Transverse colon (tissue), 4 donors: ENCODE measurements around the gene TCERG1L. TPM values are rescaled to one million over a fixed set of nuclear protein-coding genes. Genes with fewer than 3 reads are reported as not detected.

Source experiments
- DNase-seq: peaks from one replicate; pipeline ENCODE4 v3.0.0-alpha.2; 2019
- H3K27ac ChIP-seq, 4 donors: fragments of 200-600 bp; sonication (generic); 2 replicates each; pipeline ENCODE4 v1.5.1; 2016 to 2018; ENCODE audit warnings: inconsistent platforms in 4 of 4
- H3K27me3 ChIP-seq: fragments of 200-600 bp; sonication (generic); 2 replicates; pipeline ENCODE4 v1.5.1; 2017; ENCODE audit warnings: inconsistent platforms
- H3K36me3 ChIP-seq, 4 donors: fragments of 200-600 bp; sonication (generic); 2 replicates each; pipeline ENCODE4 v1.5.1; 2017 to 2019; ENCODE audit warnings: inconsistent platforms in 4 of 4
- H3K4me1 ChIP-seq, 4 donors: fragments of 200-600 bp; sonication (generic); 2 replicates each; pipeline ENCODE4 v1.5.1; 2017 to 2020; ENCODE audit warnings: inconsistent platforms in 4 of 4
- H3K4me3 ChIP-seq, 4 donors: fragments of 200-600 bp; sonication (generic); 1 replicate in 1 of 4; 2 replicates in 3 of 4; pipeline versions ENCODE4 v1.5.1 to v1.6.1; 2017 to 2019; ENCODE audit warnings: inconsistent platforms in 4 of 4
- H3K9me3 ChIP-seq, 2 donors: fragments of 200-600 bp; sonication (generic); 2 replicates each; pipeline ENCODE4 v1.5.1; 2017 to 2019; ENCODE audit warnings: inconsistent platforms in 2 of 2
- CTCF ChIP-seq, 5 experiments: fragments of 200-600 bp in 3 of 5; fragments of 450-650 bp in 2 of 5; sonication (generic) in 3 of 5; IDR thresholded peaks; 1 replicate in 2 of 5; 2 replicates in 3 of 5; pipeline ENCODE4 v1.5.1; 2016 to 2017; ENCODE audit warnings: antibody characterized with exemption in 5 of 5, inconsistent platforms in 3 of 5, mild to moderate bottlenecking in 2 of 5, moderate library complexity in 1 of 5
- EP300 ChIP-seq: sonication (generic); formaldehyde crosslinking; IDR thresholded peaks from one replicate; pipeline ENCODE4 v1.6.1; 2017; ENCODE audit warnings: antibody characterized with exemption, low read depth
- POLR2A ChIP-seq: fragments of 450-650 bp; IDR thresholded peaks from one replicate; pipeline ENCODE4 v1.6.1; 2016; ENCODE audit warnings: antibody characterized with exemption, mild to moderate bottlenecking, moderate library complexity
- POLR2AphosphoS5 ChIP-seq, 3 donors: sonication (generic); formaldehyde crosslinking; IDR thresholded peaks; one replicate each; pipeline ENCODE4 v1.6.1; 2016; ENCODE audit warnings: antibody characterized with exemption in 3 of 3
- WGBS, 2 donors: methylation state at CpG; one replicate each; pipeline ENCODE4 v1.1.5; 2018; ENCODE audit warnings: low coverage in 1 of 2; 5-methylcytosine and 5-hydroxymethylcytosine counted together
- in situ Hi-C, 4 donors: fragments of 200-750 bp; cut with MboI; loops; one replicate each; pipeline versions ENCODE4 v1.15.0 to v1.15.1; 2017; ENCODE audit warnings: low sequenced_read_pairs in 3 of 4, low pct_ligation_motif_present in 1 of 4, low pct_unique_long_range_greater_than_20kb in 1 of 4
- intact Hi-C: fragments of 100-400 bp; cut with DNase I; formaldehyde crosslinking; loops from one replicate; pipeline ENCODE4 v1.15.1; 2023; ENCODE audit warnings: low total_unique reads
- total RNA-seq, 4 donors: library from RNA; depleted of rRNA; stranded (reverse); fragments of >200 nt; gene quantifications; one replicate each; pipeline ENCODE4 v1.1.0, GENCODE V29; 2016

The TCERG1L gene
- total RNA-seq, 4 donors from 2014 or later: 0.16 TPM; not detected in 3

- no peaks in the 10 kb centered on the region for H3K36me3 ChIP-seq
- DNase-seq: no peak
- TF ChIP-seq CTCF (IDR thresholded peaks at IDR 0.05) (no peak), EP300 (no peak)
- H3K9me3 ChIP-seq: no peaks in the 10 kb centered on the region
- H3K27ac ChIP-seq: no peak overlapping the region
- no peak overlapping the region for H3K4me3 ChIP-seq
- H3K27me3 ChIP-seq: no peaks in the 10 kb centered on the region
- WGBS, 2 donors: 61 to 88% methylated on average over 2 to 15 of the region's 15 CpGs
- no peaks in the 10 kb centered on the region for H3K4me1 ChIP-seq
- in situ Hi-C loops: no loop called here
- intact Hi-C loops: no loop called here
Measured at GRCh38 chr10:131174651-131175540, 136.6 kb downstream of the TCERG1L start.

- H3K27me3 ChIP-seq: no peaks in the 10 kb centered on the region
- no peak overlapping the region for H3K27ac ChIP-seq
- in situ Hi-C loops: no loop called here
- no peak overlapping the region for H3K4me3 ChIP-seq
- H3K36me3 ChIP-seq: no peaks in the 10 kb centered on the region
- intact Hi-C loops: no loop called here
- H3K9me3 ChIP-seq: no peaks in the 10 kb centered on the region
- H3K4me1 ChIP-seq: no peaks in the 10 kb centered on the region
- DNase-seq: no peak
- 53% methylated on average over 7 of the region's 13 CpGs; no CpG with 5 or more reads in 1 of the 2 donors for WGBS, 2 donors
- TF ChIP-seq EP300: no peak
- no peak for TF ChIP-seq POLR2AphosphoS5 (IDR thresholded peaks at IDR 0.05)
- no peak for TF ChIP-seq CTCF (IDR thresholded peaks at IDR 0.05)
- TF ChIP-seq POLR2A: no peak
Measured at GRCh38 chr10:131174211-131174565, 137.3 kb downstream of the TCERG1L start.

GRCh38 chr10:131173484-131174210 is 137.9 kb downstream of the TCERG1L start:
- Histone ChIP-seq H3K36me3 (no peaks in the 10 kb centered on the region), H3K27ac (no peak overlapping the region), H3K27me3 (no peaks in the 10 kb centered on the region), H3K4me1 (no peaks in the 10 kb centered on the region), H3K4me3 (no peak overlapping the region), H3K9me3 (no peaks in the 10 kb centered on the region)
- in situ Hi-C loops: no loop called here
- DNase-seq: no peak
- TF ChIP-seq POLR2A: no peak
- TF ChIP-seq POLR2AphosphoS5 (IDR thresholded peaks at IDR 0.05): no peak
- no peak for TF ChIP-seq CTCF (IDR thresholded peaks at IDR 0.05)
- no peak for TF ChIP-seq EP300
- intact Hi-C loops: no loop called here
- 43 to 83% methylated on average over 1 to 11 of the region's 12 CpGs for WGBS, 2 donors

- TF ChIP-seq CTCF (IDR thresholded peaks at IDR 0.05) (no peak), POLR2AphosphoS5 (IDR thresholded peaks at IDR 0.05) (no peak), POLR2A (no peak), EP300 (no peak)
- WGBS, 2 donors: 87% methylated on average over 14 of the region's 14 CpGs; no CpG with 5 or more reads in 1 of the 2 donors
- Histone ChIP-seq H3K9me3 (no peaks in the 10 kb centered on the region), H3K27me3 (no peaks in the 10 kb centered on the region), H3K27ac (no peak overlapping the region), H3K4me3 (no peak overlapping the region), H3K4me1 (no peaks in the 10 kb centered on the region), H3K36me3 (no peaks in the 10 kb centered on the region)
- no peak for DNase-seq
- in situ Hi-C loops (no loop called here), intact Hi-C loops (no loop called here)
Measured at GRCh38 chr10:131172433-131172832, 139.1 kb downstream of the TCERG1L start.
